HG03064 (cell line): ENCODE data around the gene KAT5.
"Not testable (repeated sequence)": the region's sequence is repeated elsewhere in the genome, so short reads cannot be mapped to it uniquely, and the experiment has no call there.

Source experiments
- ATAC-seq: cut with Tn5 transposase; IDR thresholded peaks from one replicate; pipeline ENCODE4 v1.9.1; 2021; ENCODE audit warnings: low read depth; ENCODE audit not compliant: unreplicated experiment

KAT5 gene

DNA sequence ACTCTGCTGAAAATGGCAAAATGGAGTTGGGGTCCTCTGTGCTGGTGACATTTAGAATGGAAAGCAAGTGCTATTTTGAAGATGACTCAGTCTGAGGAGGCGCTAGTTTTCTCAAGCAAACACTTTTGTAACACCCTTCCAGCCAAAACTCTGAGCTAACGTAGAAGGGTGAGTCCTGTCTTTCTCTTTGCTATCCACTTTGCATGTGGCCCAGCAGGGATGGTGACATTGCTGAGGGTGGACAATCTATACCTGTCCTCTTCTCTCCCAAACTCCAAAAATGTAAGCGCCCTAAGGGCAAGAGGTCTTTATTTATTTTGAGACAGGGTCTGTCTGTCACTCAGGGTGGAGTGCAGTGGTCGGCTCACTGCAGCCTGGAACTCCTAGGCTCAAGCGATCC, 3.6 kb upstream of the KAT5 start:
- ATAC-seq, result no peak

DNA sequence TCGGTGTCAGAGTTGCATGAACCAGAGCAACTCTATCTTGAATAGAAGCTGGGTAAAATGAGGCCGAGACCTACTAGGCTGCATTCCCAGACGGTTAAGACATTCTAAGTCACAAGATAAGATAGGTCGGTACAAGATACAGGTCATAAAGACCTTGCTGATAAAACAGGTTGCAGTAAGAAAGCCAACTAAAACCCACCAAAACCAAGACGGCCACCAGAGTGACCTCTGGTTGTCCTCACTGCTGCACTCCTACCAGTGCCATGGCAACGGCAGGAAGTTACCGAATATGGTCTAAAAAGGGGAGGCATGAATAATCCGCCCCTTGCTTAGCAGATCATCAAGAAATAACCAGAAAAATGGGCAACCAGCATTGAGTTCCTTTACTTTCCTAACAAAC, 2.4 kb upstream of the KAT5 start:
- ATAC-seq, result no peak

DNA sequence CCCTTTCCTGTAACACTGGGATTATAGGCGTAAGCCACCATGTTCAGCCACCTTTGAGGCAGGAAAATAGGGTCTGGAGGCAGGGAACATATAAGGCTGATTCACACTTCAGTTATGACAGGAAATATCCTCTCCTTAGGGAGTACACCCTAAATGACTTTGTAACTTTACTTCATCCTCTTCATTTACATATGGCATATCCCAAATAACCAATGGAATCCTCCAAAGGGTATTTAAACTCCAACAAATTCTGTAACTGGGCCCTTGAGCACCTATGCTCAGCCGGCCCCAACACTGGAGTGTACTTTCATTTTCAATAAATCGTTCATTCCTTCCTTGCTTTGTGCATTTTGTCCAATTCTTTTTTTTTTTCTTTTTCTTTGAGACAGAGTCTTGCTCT, 1.6 kb upstream of the KAT5 start:
- ATAC-seq, result no peak

DNA sequence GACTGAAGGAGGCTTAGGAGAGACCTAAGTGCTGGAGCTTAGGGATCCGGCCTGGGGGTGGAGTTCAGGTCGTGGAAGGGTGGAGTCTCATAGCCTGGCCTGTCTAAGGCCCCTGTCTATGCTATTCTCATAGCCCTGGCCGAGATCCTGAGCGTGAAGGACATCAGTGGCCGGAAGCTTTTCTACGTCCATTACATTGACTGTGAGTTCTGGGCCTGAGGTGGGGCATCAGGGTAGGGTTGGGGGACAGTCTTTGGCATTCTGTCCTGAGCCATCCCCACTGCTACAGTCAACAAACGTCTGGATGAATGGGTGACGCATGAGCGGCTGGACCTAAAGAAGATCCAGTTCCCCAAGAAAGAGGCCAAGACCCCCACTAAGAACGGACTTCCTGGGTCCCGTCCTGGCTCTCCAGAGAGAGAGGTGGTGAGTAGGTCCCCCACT, 603 bp downstream of the KAT5 start:
- no peak for ATAC-seq

DNA sequence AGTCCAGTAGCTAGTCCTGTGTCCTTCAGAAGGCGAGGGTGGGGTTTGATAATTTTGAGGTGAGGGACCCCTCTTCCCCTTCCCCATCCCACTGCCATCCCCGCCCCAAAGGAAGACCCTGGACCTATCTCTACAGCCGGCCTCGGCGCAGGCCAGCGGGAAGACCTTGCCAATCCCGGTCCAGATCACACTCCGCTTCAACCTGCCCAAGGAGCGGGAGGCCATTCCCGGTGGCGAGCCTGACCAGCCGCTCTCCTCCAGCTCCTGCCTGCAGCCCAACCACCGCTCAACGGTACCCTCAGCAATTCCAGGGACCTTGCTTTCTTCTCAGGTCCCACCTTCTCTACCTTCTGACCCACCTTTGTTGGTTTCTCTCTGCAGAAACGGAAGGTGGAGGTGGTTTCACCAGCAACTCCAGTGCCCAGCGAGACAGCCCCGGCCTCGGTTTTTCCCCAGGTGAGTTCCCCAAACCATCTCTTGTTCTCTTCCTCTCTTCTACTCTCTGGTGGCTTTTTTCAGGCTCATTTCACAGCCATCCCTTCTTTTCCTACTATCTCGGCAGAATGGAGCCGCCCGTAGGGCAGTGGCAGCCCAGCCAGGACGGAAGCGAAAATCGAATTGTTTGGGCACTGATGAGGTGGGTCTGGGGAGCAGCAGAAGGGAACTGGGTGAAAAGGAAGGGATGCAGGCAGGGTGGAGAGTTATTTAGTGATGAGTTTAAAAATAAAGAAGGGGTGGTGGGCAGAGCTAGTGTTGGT, 1.3 kb downstream of the KAT5 start:
- no peak for ATAC-seq

DNA sequence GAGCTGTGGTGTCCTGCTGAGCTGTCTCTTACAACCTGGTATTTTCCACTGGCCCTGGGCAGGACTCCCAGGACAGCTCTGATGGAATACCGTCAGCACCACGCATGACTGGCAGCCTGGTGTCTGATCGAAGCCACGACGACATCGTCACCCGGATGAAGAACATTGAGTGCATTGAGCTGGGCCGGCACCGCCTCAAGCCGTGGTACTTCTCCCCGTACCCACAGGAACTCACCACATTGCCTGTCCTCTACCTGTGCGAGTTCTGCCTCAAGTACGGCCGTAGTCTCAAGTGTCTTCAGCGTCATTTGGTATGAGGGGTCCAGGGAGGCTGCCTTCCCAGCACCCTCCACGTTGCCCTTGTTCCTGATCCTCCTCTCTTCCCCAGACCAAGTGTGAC, 2.4 kb downstream of the KAT5 start:
- no peak for ATAC-seq

DNA sequence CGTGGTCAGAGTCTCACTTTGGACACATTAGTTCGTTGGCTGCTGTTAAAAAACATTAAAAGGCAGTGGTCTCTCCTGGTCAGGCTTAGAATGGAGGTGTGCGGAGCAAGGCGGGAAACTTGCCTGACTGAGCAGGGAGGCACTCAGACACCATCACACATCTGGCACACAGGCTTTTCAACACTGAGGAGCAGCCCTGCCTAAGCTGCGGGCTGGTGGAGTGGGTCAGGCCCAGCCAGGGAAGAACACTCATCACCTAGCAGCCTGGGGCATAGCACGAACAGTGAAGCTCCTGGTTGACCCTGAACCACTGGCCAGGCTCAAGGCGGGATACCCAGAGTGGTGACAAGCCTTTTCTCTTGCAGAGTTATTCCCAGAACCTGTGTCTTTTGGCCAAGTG, 4.2 kb downstream of the KAT5 start:
- ATAC-seq, result no peak

DNA sequence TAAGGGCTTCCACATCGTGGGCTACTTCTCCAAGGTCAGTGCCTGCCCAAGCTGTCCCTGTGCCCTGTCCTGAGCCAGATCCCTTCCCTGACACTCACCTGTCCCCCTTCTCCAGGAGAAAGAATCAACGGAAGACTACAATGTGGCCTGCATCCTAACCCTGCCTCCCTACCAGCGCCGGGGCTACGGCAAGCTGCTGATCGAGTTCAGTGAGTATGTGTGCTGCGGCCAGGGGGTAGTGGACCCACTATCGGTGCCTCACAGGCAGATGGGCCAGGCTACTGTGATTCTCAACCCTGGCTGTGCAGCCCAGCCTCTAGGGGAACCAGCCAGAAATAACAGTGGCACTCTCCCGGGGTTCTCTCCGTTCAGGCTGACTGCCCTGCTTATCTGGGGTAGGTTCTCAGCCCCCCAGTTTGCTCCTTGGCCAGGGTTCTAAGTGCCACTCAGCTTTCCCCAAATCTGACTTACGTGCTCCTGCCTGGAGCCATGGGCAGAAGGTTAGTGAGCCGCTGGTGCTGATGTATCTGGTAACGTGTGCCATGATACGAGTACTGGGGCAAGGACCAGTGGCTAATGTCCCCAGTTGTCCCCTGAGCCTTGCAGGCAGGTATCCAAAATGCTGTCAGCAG, 4.8 kb downstream of the KAT5 start:
- no peak for ATAC-seq

DNA sequence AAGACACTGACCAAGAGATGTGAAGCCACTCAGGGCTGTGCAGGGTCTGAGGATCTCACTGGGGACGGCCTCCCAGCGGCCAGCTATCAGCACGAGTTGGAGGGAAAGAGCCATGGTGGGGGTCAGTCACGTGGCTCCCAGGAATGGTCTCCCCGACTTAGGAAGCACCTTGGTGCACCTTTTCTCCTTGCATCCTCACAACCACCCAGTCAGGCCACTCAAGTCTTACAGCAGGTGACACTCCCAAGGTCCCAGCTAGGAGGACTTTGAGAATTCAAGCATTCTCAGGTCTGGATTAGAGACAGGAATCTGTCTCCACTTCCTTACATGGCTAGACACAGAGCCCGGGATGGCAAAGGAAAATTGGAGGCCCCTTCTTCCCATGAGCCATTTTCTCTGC, 5.9 kb downstream of the KAT5 start:
- no peak for ATAC-seq

DNA sequence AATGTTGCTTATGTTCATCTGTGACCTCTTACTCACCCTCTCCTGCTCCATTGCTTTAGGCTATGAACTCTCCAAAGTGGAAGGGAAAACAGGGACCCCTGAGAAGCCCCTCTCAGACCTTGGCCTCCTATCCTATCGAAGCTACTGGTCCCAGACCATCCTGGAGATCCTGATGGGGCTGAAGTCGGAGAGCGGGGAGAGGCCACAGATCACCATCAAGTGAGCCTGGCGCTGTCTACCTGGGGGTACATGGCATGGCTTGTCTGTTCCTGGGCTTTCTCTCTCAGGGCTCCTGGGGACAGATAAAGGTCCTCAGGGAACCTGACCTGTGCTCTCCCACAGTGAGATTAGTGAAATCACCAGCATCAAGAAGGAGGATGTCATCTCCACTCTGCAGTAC, 6.5 kb downstream of the KAT5 start:
- ATAC-seq, result no peak

DNA sequence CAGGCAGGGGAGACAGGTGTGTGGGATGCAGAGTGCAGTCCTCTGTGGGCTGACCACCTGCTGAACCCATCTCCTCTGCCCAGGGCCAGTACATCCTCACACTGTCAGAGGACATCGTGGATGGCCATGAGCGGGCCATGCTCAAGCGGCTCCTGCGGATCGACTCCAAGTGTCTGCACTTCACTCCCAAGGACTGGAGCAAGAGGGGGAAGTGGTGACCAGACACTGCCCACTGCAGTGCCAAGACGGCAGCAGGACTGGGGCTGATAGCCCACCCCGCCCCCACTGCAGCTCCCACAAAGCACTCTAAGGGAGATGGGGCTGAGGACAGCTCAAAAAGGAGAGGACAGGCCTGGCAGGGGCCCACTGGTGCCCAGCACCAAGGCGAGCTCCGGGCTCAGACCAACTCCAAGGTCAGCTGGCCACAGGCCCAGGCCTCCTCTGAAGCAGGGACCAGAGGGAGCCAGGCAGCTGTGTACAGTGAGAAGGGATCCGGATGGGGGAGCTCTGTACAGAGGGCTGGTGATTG, 7.0 kb downstream of the KAT5 start:
- no peak for ATAC-seq

DNA sequence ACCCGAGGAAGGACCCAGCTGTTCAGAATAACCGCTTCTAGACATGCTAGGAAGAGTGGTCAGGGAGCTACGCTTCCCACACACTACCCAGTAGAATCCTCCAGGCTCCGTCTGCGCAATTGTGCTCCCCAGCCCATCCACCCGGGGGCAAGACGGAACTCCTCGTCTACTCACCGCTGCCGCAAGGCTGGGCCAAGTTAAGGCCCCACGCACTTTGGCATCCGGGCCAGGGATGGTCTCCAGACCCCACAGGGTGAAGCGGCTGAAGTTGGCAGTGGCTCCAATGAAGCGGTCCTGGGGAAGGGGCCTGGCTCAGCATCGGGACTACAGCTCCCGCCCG, 7.8 kb downstream of the KAT5 start:
- ATAC-seq, result peak; percentile 17

DNA sequence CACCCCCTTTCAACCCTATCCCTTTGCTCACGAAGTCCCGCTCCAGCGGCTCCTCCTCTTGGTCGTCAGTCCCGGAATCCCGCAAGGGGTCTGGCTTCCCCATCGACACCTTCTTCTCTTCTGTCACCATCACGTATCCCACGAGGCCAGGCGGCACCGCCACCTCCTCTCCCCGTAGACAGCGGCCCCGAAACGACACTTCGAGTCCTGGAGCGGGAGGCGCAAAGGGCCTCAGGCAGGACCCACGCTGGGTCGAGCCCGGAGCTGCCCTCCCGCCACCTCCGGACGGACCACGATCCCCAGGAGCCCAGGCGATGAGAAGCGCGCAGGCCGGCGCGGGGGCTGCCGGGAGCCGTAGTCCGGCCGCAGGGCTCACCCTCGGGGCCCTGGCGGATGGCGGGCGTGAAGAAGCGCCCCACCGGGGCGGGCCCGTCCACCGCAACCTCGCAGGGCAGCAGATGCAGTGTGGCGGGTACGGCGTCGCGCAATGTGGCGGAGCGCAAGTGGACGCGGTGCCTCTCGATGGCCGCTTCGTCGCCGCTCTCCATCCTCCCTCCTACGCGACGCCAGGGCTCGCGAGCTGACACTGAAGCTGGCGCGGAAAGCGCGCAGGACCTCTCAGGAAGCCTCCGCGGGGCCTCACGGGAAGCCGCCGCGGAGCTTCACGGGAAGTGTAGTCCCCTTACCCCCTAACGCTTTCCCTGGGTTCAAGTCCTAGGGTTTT, 8.3 kb downstream of the KAT5 start, which contains the start of gene RNASEH2C:
RNASEH2C (minus strand) TSS at position 588 of the 724 bp plus-strand sequence; CDS start at position 548, 40 bp downstream.
- ATAC-seq, result peak; percentile 73

DNA sequence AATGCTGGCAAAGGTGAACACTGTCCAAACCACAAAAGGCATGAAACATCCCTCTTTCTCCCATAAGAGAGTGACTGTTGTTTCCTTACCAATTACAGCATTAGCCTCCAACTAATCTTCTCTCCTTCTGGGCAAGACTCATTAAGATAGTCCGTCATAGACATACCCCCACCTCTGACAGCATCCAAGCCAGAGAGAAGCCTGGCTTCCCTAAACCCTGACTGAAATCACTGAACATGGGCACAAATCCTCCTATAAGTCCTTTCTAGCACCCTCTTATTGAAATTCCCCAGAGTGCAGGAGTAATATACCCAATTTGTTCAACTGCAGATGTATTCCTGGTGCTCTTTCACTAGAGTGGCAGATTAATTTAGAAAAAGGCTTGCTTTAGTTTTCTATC, 10.2 kb downstream of the KAT5 start:
- ATAC-seq, result no peak

DNA sequence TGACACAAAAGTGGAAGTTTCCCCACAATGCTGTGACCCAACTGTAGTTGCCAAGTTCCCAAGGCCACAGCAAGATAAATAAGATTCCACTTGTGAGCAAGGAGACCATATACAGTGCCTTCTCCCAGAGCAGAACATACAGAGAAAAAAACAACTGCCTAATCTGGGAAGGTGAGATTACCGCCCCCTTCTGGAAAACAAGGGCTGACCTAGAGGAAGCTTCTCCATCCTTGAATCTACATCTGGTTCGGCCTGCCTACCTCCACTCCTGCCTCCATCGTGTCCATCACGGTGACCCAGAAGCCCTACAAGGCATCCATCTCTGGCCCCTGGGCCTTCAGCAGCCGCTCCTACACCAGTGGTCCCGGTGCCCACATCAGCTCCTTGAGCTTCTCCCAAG, 14.6 kb downstream of the KAT5 start:
- no peak for ATAC-seq

DNA sequence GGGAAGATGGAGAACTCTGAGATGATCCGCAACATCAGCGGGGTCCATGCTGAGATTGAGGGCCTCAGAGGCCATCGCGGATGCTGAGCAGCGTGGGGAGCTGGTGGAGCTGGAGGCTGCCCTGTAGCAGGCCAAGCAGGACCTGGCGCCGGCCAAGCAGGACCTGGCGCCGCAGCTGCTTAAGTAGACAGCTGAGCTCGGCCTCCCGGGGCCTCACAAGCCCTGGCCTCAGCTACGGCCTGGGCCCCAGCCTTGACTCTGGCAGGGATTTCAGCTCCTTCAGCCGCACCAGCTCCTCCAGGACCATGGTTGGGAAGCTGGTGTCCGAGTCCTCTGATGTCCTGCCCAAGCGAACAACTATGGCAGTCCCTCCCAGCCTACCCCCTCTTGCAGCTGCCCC, 15.8 kb downstream of the KAT5 start:
- ATAC-seq, result no peak

DNA sequence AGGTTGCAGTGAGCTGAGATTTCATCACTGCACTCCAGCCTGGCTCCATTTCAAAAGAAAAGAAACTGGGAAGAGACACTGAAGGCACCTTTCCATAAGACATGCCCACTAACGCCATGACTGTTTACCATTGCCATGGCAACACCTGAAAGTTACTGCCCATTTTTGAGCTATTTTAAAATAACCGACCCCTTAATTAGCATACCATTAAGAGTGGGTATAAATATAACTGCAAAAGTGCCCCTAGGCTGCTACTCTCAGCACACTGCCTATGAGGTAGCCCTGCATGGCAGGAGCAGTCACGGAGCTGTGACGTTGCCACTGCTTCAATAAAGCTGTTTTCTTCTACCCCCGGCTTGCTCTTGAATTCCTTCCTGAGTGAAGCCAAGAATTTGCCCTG, 18.4 kb downstream of the KAT5 start:
- no peak for ATAC-seq

DNA sequence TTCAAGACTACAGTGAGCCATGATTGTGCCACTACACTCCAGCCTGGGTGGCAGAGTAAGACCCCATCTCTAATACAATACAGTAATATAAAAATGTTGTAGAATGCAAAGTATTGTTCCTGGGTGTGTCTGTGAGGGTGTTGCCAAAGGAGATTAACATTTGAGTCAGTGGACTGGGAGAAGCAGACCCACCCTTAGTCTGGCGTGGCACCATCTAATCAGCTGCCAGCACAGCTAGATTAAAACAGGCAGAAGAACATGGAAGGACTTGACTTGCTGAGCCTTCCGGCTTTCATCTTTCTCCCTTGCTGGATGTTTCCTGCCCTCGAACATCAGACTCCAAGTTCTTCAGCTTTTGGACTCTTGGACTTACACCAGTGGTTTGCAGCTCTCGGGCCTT, 23.1 kb downstream of the KAT5 start:
- not testable (repeated sequence) for ATAC-seq

DNA sequence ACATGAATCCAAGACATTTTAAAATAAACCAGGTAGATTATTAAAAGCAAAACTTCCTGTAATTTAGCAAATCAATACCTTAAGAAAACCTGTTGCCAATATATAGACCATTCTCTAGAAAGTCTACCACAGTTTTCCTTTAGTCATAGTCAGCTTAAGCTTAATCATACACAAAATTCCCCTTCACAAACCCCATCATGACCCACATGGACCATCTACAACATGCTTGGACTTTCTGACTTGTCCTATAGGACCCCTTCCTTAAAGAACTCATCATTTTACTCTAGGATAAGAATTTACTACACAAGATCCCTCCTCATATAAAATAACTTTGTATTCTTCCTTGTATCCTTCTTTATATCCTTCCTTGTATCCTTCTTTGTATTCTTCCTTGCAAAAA, 24.8 kb downstream of the KAT5 start:
- ATAC-seq, result no peak

DNA sequence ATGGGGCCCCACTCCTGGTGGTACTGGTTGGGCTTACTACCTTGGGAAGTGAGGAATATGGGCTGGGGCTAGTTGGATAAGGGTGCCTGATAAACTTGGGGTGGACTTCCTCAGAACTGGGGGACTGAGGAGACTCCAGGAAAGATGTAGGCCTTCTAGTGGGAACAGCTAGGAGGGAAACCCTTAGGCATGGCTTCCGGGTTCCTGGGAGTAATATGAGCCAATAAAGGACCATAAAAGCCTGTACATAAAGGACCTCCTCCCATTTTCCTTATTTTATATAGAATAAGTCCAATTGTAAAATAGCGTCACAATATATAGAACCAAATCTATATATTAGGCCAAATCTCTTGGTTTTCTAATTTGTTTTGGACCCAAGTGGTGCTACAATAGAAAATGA, 27.0 kb downstream of the KAT5 start:
- no peak for ATAC-seq

DNA sequence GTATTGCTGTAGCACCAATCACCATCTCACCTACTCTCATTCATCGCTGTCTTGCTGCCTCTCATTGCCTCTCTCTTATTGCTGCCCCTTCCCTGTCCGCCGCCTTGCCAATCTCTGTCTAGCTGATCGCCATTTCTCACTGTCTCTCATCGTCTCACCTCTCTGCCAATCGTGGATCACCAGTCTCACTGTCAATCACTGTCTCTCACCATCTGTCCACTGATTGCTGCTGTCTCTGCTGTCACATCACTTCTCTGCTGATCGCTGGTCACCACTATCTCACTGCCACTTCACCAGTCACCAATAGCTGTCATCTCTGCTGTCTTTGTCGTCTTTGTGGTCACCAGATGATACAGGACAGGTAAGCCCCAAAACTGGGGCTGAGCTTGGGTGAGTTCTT, 29.1 kb downstream of the KAT5 start:
- ATAC-seq, result no peak

DNA sequence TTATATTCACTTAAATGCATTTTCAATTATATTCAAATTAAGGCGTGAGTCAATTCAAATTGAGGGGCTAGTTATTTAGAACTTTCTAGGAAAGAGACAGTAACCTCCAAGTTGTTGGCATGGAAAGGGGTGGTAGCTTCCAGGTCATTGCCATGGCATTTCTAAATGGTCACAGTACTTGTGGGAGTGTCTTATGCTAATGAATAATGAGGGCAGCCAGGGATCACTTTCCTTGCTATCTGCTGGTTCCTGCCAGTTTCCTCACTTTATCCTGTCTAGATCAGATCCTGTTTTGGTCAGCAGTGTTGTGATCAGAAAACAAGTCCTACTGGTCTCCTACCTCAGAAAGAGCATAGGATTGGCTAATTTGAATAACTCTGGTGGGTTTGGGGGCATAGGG, 30.3 kb downstream of the KAT5 start:
- ATAC-seq, result no peak
